Measurements from ENCODE around the gene LSMEM2.
A peak's percentile ranks its signal among the peaks of the same experiment; 100 is the strongest.

The LSMEM2 gene

GRCh38 chr3:50299929-50300680 lies 21.2 kb downstream of the LSMEM2 start:
- no peaks in the 10 kb centered on the region for H3K27me3 ChIP-seq (ENCODE audit: insufficient read depth, low read length, poor library complexity, severe bottlenecking)
- no peaks in the 10 kb centered on the region for H3K36me3 ChIP-seq (ENCODE audit: insufficient read depth, low read length)
- peaks cover 19% of the 10 kb centered on the region; the same call in 1 of the 2 replicates for H3K79me2 ChIP-seq (ENCODE audit: insufficient read depth, low read length)
- H3K9me3 ChIP-seq (ENCODE audit: insufficient read depth, low read depth, low read length), result no peaks in the 10 kb centered on the region
- H3K4me3 ChIP-seq (ENCODE audit: low read length, poor library complexity, severe bottlenecking), result peak overlapping the region; percentile 78
- H2AFZ ChIP-seq (ENCODE audit: low read length), result peak overlapping the region; percentile 92
- H4K20me1 ChIP-seq (ENCODE audit: insufficient read depth, low read length, poor library complexity, severe bottlenecking), result peaks cover 3% of the 10 kb centered on the region
- H3K4me2 ChIP-seq (ENCODE audit: low read depth, low read length, poor library complexity, severe bottlenecking), result peak overlapping the region; percentile 92
- no peaks in the 10 kb centered on the region for H3F3A ChIP-seq (ENCODE audit: low read depth)
- no peaks in the 10 kb centered on the region for H3K9me2 ChIP-seq (replicated peaks; ENCODE audit: low read depth, low read length)
- peak overlapping the region; percentile 82 for H3K9ac ChIP-seq (ENCODE audit: low read depth, low read length, poor library complexity, severe bottlenecking)
- TF ChIP-seq EZH2phosphoT487 (IDR thresholded peaks at IDR 0.05; ENCODE audit: borderline replicate concordance) (no peak), CTCF (conservative IDR thresholded peaks at IDR 0.05; ENCODE audit: low read length) (no peak)
- H3K4me1 ChIP-seq (ENCODE audit: insufficient read depth, low read length, poor library complexity, severe bottlenecking), result peaks cover 17% of the 10 kb centered on the region

GRCh38 chr3:50300681-50301254 lies 21.9 kb downstream of the LSMEM2 start:
- Histone ChIP-seq H3K4me1 (ENCODE audit: insufficient read depth, low read length, poor library complexity, severe bottlenecking) (peaks cover 17% of the 10 kb centered on the region), H3K9me3 (ENCODE audit: insufficient read depth, low read depth, low read length) (no peaks in the 10 kb centered on the region), H3K36me3 (ENCODE audit: insufficient read depth, low read length) (no peaks in the 10 kb centered on the region), H3K79me2 (ENCODE audit: insufficient read depth, low read length) (peaks cover 19% of the 10 kb centered on the region; the same call in 1 of the 2 replicates), H3K27me3 (ENCODE audit: insufficient read depth, low read length, poor library complexity, severe bottlenecking) (no peaks in the 10 kb centered on the region), H3K4me2 (ENCODE audit: low read depth, low read length, poor library complexity, severe bottlenecking) (peak overlapping the region; percentile 92), H3K9me2 (replicated peaks; ENCODE audit: low read depth, low read length) (no peaks in the 10 kb centered on the region), H2AFZ (ENCODE audit: low read length) (no peak overlapping the region), H4K20me1 (ENCODE audit: insufficient read depth, low read length, poor library complexity, severe bottlenecking) (peaks cover 3% of the 10 kb centered on the region), H3F3A (ENCODE audit: low read depth) (no peaks in the 10 kb centered on the region), H3K4me3 (ENCODE audit: low read length, poor library complexity, severe bottlenecking) (peak overlapping the region; percentile 78), H3K9ac (ENCODE audit: low read depth, low read length, poor library complexity, severe bottlenecking) (peak overlapping the region; percentile 82)
- TF ChIP-seq EZH2phosphoT487 (IDR thresholded peaks at IDR 0.05; ENCODE audit: borderline replicate concordance) (no peak), CTCF (conservative IDR thresholded peaks at IDR 0.05; ENCODE audit: low read length) (no peak)

- no peak overlapping the region for H3K4me3 ChIP-seq (ENCODE audit: low read length, poor library complexity, severe bottlenecking)
- H3K79me2 ChIP-seq (ENCODE audit: insufficient read depth, low read length), result peaks cover 13% of the 10 kb centered on the region; the same call in 1 of the 2 replicates
- H4K20me1 ChIP-seq (ENCODE audit: insufficient read depth, low read length, poor library complexity, severe bottlenecking), result peaks cover 3% of the 10 kb centered on the region
- H3K9ac ChIP-seq (ENCODE audit: low read depth, low read length, poor library complexity, severe bottlenecking), result no peak overlapping the region
- H3K4me2 ChIP-seq (ENCODE audit: low read depth, low read length, poor library complexity, severe bottlenecking), result no peak overlapping the region
- no peaks in the 10 kb centered on the region for H3F3A ChIP-seq (ENCODE audit: low read depth)
- H3K36me3 ChIP-seq (ENCODE audit: insufficient read depth, low read length), result no peaks in the 10 kb centered on the region
- H2AFZ ChIP-seq (ENCODE audit: low read length), result no peak overlapping the region
- H3K9me3 ChIP-seq (ENCODE audit: insufficient read depth, low read depth, low read length), result no peaks in the 10 kb centered on the region
- no peak for TF ChIP-seq CTCF (conservative IDR thresholded peaks at IDR 0.05; ENCODE audit: low read length)
- no peak for TF ChIP-seq EZH2phosphoT487 (IDR thresholded peaks at IDR 0.05; ENCODE audit: borderline replicate concordance)
- peaks cover 16% of the 10 kb centered on the region for H3K4me1 ChIP-seq (ENCODE audit: insufficient read depth, low read length, poor library complexity, severe bottlenecking)
- H3K9me2 ChIP-seq (replicated peaks; ENCODE audit: low read depth, low read length), result no peaks in the 10 kb centered on the region
- no peaks in the 10 kb centered on the region for H3K27me3 ChIP-seq (ENCODE audit: insufficient read depth, low read length, poor library complexity, severe bottlenecking)
Measured at GRCh38 chr3:50302095-50303012, 23.5 kb downstream of the LSMEM2 start.

Data from Loucy (cell line).